ENCODE results near the gene NFKB1.

- TF ChIP-seq CTCF (IDR thresholded peaks at IDR 0.05) (no peak), POLR2A (IDR thresholded peaks at IDR 0.05; ENCODE audit: low read depth) (no peak), EP300 (IDR thresholded peaks at IDR 0.05) (no peak), POLR2AphosphoS5 (IDR thresholded peaks at IDR 0.05) (no peak)
Observed at GRCh38 chr4:102518703-102519131, 17.6 kb downstream of the NFKB1 start.

Measured in esophagus muscularis mucosa (tissue), 4 donors.